Nephron (organoid): ENCODE results near the gene USH2A.
A peak's percentile ranks its signal among the peaks of the same experiment; 100 is the strongest.

ENCODE experiments used
- H3K27ac Mint-ChIP-seq, 3 experiments: 2 replicates each; pipeline ENCODE4 v1.8.0; 2020; ENCODE audit warnings: mixed read lengths in 3 of 3, mild to moderate bottlenecking in 2 of 3, moderate library complexity in 1 of 3
- H3K27me3 Mint-ChIP-seq: 2 replicates; pipeline ENCODE4 v1.8.0; 2021; ENCODE audit warnings: low read depth, mild to moderate bottlenecking, moderate library complexity, mixed read lengths
- H3K36me3 Mint-ChIP-seq: 2 replicates; pipeline ENCODE4 v1.8.0; 2020; ENCODE audit warnings: low read depth, mixed read lengths
- H3K4me1 Mint-ChIP-seq: 2 replicates; pipeline ENCODE4 v1.8.0; 2020; ENCODE audit warnings: mixed read lengths
- H3K4me3 Mint-ChIP-seq, 3 experiments: 2 replicates each; pipeline ENCODE4 v1.8.0; 2020; ENCODE audit warnings: mild to moderate bottlenecking in 3 of 3, mixed read lengths in 3 of 3, moderate library complexity in 2 of 3
- H3K9me3 Mint-ChIP-seq: 2 replicates; pipeline ENCODE4 v1.8.0; 2020; ENCODE audit warnings: mixed read lengths
- CTCF ChIP-seq, 3 experiments: fragments of 200-600 bp; sonication (generic); IDR thresholded peaks; one replicate each; pipeline ENCODE4 v1.5.0; 2021; ENCODE audit warnings: antibody characterized with exemption in 3 of 3; ENCODE audit not compliant: unreplicated experiment in 3 of 3

USH2A gene

GRCh38 chr1:215794156-215794555 lies 629.1 kb downstream of the USH2A start:
- Mint-ChIP-seq H3K27ac (no peak overlapping the region), H3K9me3 (no peaks in the 10 kb centered on the region), H3K27me3 (no peaks in the 10 kb centered on the region), H3K4me3 (no peak overlapping the region), H3K36me3 (no peaks in the 10 kb centered on the region), H3K4me1 (no peaks in the 10 kb centered on the region)
- no peak for TF ChIP-seq CTCF (IDR thresholded peaks at IDR 0.05; ENCODE audit: unreplicated experiment in 3 of 3)

- Mint-ChIP-seq H3K4me1 (no peaks in the 10 kb centered on the region), H3K36me3 (no peaks in the 10 kb centered on the region), H3K4me3 (no peak overlapping the region), H3K27me3 (no peaks in the 10 kb centered on the region), H3K27ac (no peak overlapping the region), H3K9me3 (no peaks in the 10 kb centered on the region)
- peak in 2 of 3 experiments; percentile 34 to 47 for TF ChIP-seq CTCF (IDR thresholded peaks at IDR 0.05; ENCODE audit: unreplicated experiment in 3 of 3)
Measured at GRCh38 chr1:215793180-215793579, 630.1 kb downstream of the USH2A start.

GRCh38 chr1:215792446-215792845 lies 630.8 kb downstream of the USH2A start:
- H3K27ac Mint-ChIP-seq, result no peak overlapping the region
- no peaks in the 10 kb centered on the region for H3K27me3 Mint-ChIP-seq
- TF ChIP-seq CTCF (IDR thresholded peaks at IDR 0.05; ENCODE audit: unreplicated experiment in 3 of 3), result no peak
- no peaks in the 10 kb centered on the region for H3K4me1 Mint-ChIP-seq
- H3K4me3 Mint-ChIP-seq, result no peak overlapping the region
- H3K36me3 Mint-ChIP-seq, result no peaks in the 10 kb centered on the region
- H3K9me3 Mint-ChIP-seq, result no peaks in the 10 kb centered on the region

GRCh38 chr1:215789981-215790380 lies 633.3 kb downstream of the USH2A start:
- H3K27ac Mint-ChIP-seq, result no peak overlapping the region
- H3K27me3 Mint-ChIP-seq, result no peaks in the 10 kb centered on the region
- TF ChIP-seq CTCF (IDR thresholded peaks at IDR 0.05; ENCODE audit: unreplicated experiment in 3 of 3), result no peak
- H3K36me3 Mint-ChIP-seq, result no peaks in the 10 kb centered on the region
- no peak overlapping the region for H3K4me3 Mint-ChIP-seq
- H3K4me1 Mint-ChIP-seq, result no peaks in the 10 kb centered on the region
- H3K9me3 Mint-ChIP-seq, result no peaks in the 10 kb centered on the region

GRCh38 chr1:215786997-215787396 lies 636.3 kb downstream of the USH2A start:
- H3K36me3 Mint-ChIP-seq, result no peaks in the 10 kb centered on the region
- TF ChIP-seq CTCF (IDR thresholded peaks at IDR 0.05; ENCODE audit: unreplicated experiment in 3 of 3), result no peak
- H3K27me3 Mint-ChIP-seq, result no peaks in the 10 kb centered on the region
- H3K27ac Mint-ChIP-seq, result no peak overlapping the region
- H3K4me3 Mint-ChIP-seq, result no peak overlapping the region
- no peaks in the 10 kb centered on the region for H3K9me3 Mint-ChIP-seq
- no peaks in the 10 kb centered on the region for H3K4me1 Mint-ChIP-seq

GRCh38 chr1:215780641-215781040 lies 642.6 kb downstream of the USH2A start:
- no peak overlapping the region for H3K4me3 Mint-ChIP-seq
- no peak overlapping the region for H3K27ac Mint-ChIP-seq
- no peak for TF ChIP-seq CTCF (IDR thresholded peaks at IDR 0.05; ENCODE audit: unreplicated experiment in 3 of 3)
- no peaks in the 10 kb centered on the region for H3K4me1 Mint-ChIP-seq
- no peaks in the 10 kb centered on the region for H3K36me3 Mint-ChIP-seq
- H3K27me3 Mint-ChIP-seq, result no peaks in the 10 kb centered on the region
- H3K9me3 Mint-ChIP-seq, result no peaks in the 10 kb centered on the region
